C4-2B (cell line): Measurements from ENCODE around the gene HSPA12A.

Experiments used
- H3K27ac ChIP-seq: fragments of 450-650 bp; 2 replicates; pipeline ENCODE4 v1.5.1; 2017
- CTCF ChIP-seq: fragments of 450-650 bp; conservative IDR thresholded peaks from 2 replicates; pipeline ENCODE4 v1.5.1; 2017; ENCODE audit warnings: mild to moderate bottlenecking
- ZFX ChIP-seq: fragments of 450-650 bp; IDR thresholded peaks from 2 replicates; pipeline ENCODE4 v1.6.1; 2017

Gene HSPA12A

DNA sequence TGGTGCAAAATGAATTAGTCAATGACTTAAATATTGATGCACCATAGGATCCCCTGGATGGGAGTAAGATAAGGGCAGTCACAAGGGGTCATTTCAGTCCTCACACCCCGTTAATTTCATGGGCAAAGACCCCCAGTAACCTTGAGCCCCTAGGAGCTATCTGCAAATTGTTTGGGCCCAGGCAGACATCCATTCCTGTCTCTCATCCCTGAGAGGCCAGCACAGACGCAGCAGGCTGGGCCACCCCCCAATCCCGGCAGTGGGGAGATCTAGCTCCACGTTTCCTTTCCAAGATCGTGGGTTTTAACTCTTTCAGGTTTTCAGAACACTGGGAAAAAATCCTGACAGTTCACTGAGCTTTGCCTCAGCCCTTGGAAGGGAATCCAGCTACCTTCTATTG lies 81.5 kb downstream of the HSPA12A start:
- H3K27ac ChIP-seq: no peak overlapping the region
- no peak for TF ChIP-seq CTCF
- no peak for TF ChIP-seq ZFX

DNA sequence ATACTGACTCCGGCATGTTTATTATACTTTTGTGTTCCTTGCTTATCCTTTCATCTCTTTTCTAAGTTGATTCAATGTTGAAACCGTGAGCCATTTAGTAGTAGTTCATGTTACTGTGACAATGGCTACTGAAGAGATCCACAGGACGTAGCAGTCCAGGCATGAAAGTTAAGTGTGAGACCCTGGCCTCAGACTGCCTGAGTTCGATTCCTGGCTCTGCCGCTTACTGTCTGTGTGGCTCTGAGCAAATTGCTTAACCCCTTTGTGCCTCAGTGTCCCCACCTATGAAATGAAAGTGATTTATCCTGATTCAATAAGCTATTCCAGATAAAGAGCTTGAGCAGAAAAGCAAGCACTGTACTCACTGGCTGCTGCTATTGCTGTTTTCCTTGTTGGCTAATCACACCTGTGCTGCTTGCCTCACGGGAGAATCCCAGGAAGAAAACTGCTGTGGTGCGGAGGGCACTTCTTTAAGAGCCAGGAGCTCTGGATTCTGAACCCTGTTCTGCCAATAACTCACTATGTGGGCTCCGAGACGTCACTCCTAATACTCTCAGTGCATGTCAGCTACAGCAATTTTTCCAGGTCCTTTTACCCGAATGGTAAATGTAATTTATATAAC lies 83.2 kb downstream of the HSPA12A start:
- TF ChIP-seq CTCF (no peak), ZFX (no peak)

GRCh38 chr10:116657863-116658551 lies 84.4 kb downstream of the HSPA12A start:
- H3K27ac ChIP-seq: no peak overlapping the region
- TF ChIP-seq CTCF: no peak
- TF ChIP-seq ZFX: no peak

More for the DNA sequence above, 83.2 kb downstream of the HSPA12A start:
- H3K27ac ChIP-seq: no peak overlapping the region

GRCh38 chr10:116656044-116656443 lies 86.3 kb downstream of the HSPA12A start:
- TF ChIP-seq CTCF (no peak), ZFX (no peak)
- H3K27ac ChIP-seq: no peak overlapping the region

DNA sequence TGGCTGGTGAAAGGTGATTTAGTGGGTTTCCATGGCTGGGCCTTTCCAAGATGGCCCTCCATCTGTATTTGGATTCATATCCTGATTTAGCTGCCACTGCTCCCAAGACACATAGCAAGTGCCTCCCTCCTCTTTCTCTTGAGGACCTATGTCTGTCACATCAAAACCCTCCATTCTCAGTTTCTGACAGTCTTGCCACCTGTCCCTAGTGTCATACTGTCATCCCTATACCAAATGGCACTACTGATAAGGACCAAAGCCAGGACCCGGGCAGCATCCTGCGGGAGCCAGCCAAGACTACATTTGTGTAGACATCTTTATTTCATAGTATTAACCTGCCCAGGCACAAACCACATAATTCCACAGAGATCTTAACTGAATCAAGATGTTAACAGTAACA lies 86.8 kb downstream of the HSPA12A start:
- TF ChIP-seq ZFX: no peak
- H3K27ac ChIP-seq: no peak overlapping the region

DNA sequence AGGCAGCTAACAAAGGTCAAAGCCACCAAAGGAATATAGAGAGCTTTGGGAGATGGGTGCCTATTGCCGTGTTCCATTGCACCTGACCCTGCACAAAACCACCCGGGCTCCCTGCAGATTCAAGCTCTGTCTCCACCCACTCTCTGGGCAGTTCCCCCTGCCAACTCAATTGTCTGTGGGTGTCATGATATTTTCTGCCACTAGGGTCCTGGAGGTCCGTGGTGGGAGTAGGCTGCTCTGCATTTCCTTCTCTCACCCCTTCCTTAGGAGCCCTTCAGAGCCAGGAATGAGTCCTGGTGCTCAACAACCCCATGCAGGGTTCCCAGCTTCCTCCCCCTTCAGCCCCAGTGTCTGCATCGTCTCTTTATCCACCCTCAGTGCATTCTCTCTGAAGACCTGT lies 87.5 kb downstream of the HSPA12A start:
- H3K27ac ChIP-seq: no peak overlapping the region
- TF ChIP-seq ZFX (no peak), CTCF (peak; percentile 50)

- H3K27ac ChIP-seq: no peak overlapping the region
- TF ChIP-seq CTCF (no peak), ZFX (no peak)
Measured at GRCh38 chr10:116653885-116654284, 88.5 kb downstream of the HSPA12A start.

GRCh38 chr10:116648903-116649302 lies 93.5 kb downstream of the HSPA12A start:
- TF ChIP-seq ZFX (no peak), CTCF (no peak)

More at GRCh38 chr10:116648903-116649302, 93.5 kb downstream of the HSPA12A start:
- no peak overlapping the region for H3K27ac ChIP-seq
